ENCODE results near the gene PLP2. TPM values are rescaled to one million over a fixed set of nuclear protein-coding genes. Genes with fewer than 3 reads are reported as not detected.
"Not testable (repeated sequence)": the region's sequence is repeated elsewhere in the genome, so short reads cannot be mapped to it uniquely, and the experiment has no call there.

The PLP2 gene
- total RNA-seq (10 to 100 TPM; 19.0 to 21.4 TPM), polyA plus RNA-seq (ENCODE audit: insufficient read depth, low read depth, low replicate concordance) (61.6 TPM)
- long read RNA-seq, donor 1, transcript PLP2-202 (5 exons, 1,079 nt), result major isoform, 46 of 47 reads
- long read RNA-seq, donor 1, partial matches to known transcripts, result 0 of 47 reads
- long read RNA-seq, donor 1, other reads (novel, unspliced or antisense), result 0 of 47 reads
- long read RNA-seq, donor 2, transcript PLP2-202 (5 exons, 1,079 nt), result major isoform, 25 of 43 reads
- long read RNA-seq, donor 2, partial matches to known transcripts, result 18 of 43 reads
- long read RNA-seq, donor 2, other reads (novel, unspliced or antisense), result 0 of 43 reads

- no peaks in the 10 kb centered on the region for H3K9me3 ChIP-seq
- no peak for TF ChIP-seq POLR2A (IDR thresholded peaks at IDR 0.05)
- no peak for TF ChIP-seq CTCF (IDR thresholded peaks at IDR 0.05)
- H3K4me3 ChIP-seq, result peak within 1 kb of the TSS; percentile 48 to 64
- peak within 1 kb of the TSS; percentile 72 to 83 for H3K27ac ChIP-seq
- H3K27me3 ChIP-seq, result no peaks in the 10 kb centered on the region
- intact Hi-C loops (cut with DNase I; ENCODE audit: low total_unique reads), result no loop called here
- peak; percentile 34 for DNase-seq
- 0% methylated on average over 23 of the region's 46 CpGs; no CpG with 5 or more reads in 1 of the 2 donors for WGBS, 2 donors
- H3K36me3 ChIP-seq (ENCODE audit: low read depth, missing control alignments), result no peaks in the 10 kb centered on the region
- no peaks in the 10 kb centered on the region for H3K4me1 ChIP-seq
Measured at GRCh38 chrX:49171752-49172279, at the start of gene PLP2. PLP2 (plus strand) TSS chrX:49171898; CDS start chrX:49172001, 103 bp downstream.

GRCh38 chrX:49122499-49122898 is 49.2 kb upstream of the PLP2 start:
- intact Hi-C loops (cut with DNase I; ENCODE audit: low total_unique reads), result no loop called here
- Histone ChIP-seq H3K27me3 (no peaks in the 10 kb centered on the region), H3K27ac (no peak overlapping the region), H3K4me3 (no peak overlapping the region), H3K9me3 (no peaks in the 10 kb centered on the region), H3K36me3 (ENCODE audit: low read depth, missing control alignments) (no peaks in the 10 kb centered on the region), H3K4me1 (no peaks in the 10 kb centered on the region)
- WGBS, 2 donors, result 75 to 85% methylated on average over 4 to 5 of the region's 5 CpGs
- no peak for TF ChIP-seq POLR2A (IDR thresholded peaks at IDR 0.05)
- no peak for DNase-seq

GRCh38 chrX:49127742-49128258 is 43.9 kb upstream of the PLP2 start:
- DNase-seq; H3K27ac ChIP-seq; intact Hi-C loops (cut with DNase I; ENCODE audit: low total_unique reads); H3K36me3 ChIP-seq (ENCODE audit: low read depth, missing control alignments); H3K4me1 ChIP-seq; H3K27me3 ChIP-seq; H3K4me3 ChIP-seq; H3K9me3 ChIP-seq: not testable (repeated sequence)
- WGBS, 2 donors, result 90 to 93% methylated on average over 11 to 13 of the region's 13 CpGs

GRCh38 chrX:49129427-49129826 is 42.3 kb upstream of the PLP2 start:
- no peaks in the 10 kb centered on the region for H3K36me3 ChIP-seq (ENCODE audit: low read depth, missing control alignments)
- H3K9me3 ChIP-seq, result no peaks in the 10 kb centered on the region
- intact Hi-C loops (cut with DNase I; ENCODE audit: low total_unique reads), result no loop called here
- DNase-seq, result no peak
- WGBS, 2 donors, result 73 to 78% methylated on average over 4 of the region's 4 CpGs
- H3K27ac ChIP-seq, result no peak overlapping the region
- H3K27me3 ChIP-seq, result no peaks in the 10 kb centered on the region
- TF ChIP-seq CTCF (IDR thresholded peaks at IDR 0.05) (no peak), POLR2A (IDR thresholded peaks at IDR 0.05) (no peak)
- H3K4me1 ChIP-seq, result no peaks in the 10 kb centered on the region
- no peak overlapping the region for H3K4me3 ChIP-seq

- H3K9me3 ChIP-seq; DNase-seq; H3K27me3 ChIP-seq; H3K36me3 ChIP-seq (ENCODE audit: low read depth, missing control alignments); intact Hi-C loops (cut with DNase I; ENCODE audit: low total_unique reads); H3K4me1 ChIP-seq; H3K27ac ChIP-seq; H3K4me3 ChIP-seq: not testable (repeated sequence)
- 89 to 97% methylated on average over 6 to 7 of the region's 7 CpGs for WGBS, 2 donors
Measured at GRCh38 chrX:49132275-49132674, 39.4 kb upstream of the PLP2 start.

GRCh38 chrX:49133759-49134158 is 37.9 kb upstream of the PLP2 start:
- DNase-seq, result no peak
- WGBS, 2 donors, result 82 to 90% methylated on average over 1 of the region's 1 CpG

More at GRCh38 chrX:49133759-49134158, 37.9 kb upstream of the PLP2 start:
- intact Hi-C loops (cut with DNase I; ENCODE audit: low total_unique reads), result no loop called here
- H3K9me3 ChIP-seq, result no peaks in the 10 kb centered on the region
- no peak overlapping the region for H3K27ac ChIP-seq
- no peaks in the 10 kb centered on the region for H3K36me3 ChIP-seq (ENCODE audit: low read depth, missing control alignments)
- no peaks in the 10 kb centered on the region for H3K4me1 ChIP-seq
- H3K27me3 ChIP-seq, result no peaks in the 10 kb centered on the region
- H3K4me3 ChIP-seq, result no peak overlapping the region
- TF ChIP-seq POLR2A (IDR thresholded peaks at IDR 0.05) (no peak), CTCF (IDR thresholded peaks at IDR 0.05) (no peak)
